Activated CD8-positive, alpha-beta memory T cell treated with anti-CD3 and anti-CD28 coated beads, Interleukin-2, amount 50 U/mL, for 1 hour (primary cell): ENCODE results near the gene APC2.

Experiments used
- DNase-seq: peaks from one replicate; pipeline ENCODE4 v3.0.0-alpha.2; 2020; ENCODE audit errors: extremely low read depth

APC2 gene, protein sequence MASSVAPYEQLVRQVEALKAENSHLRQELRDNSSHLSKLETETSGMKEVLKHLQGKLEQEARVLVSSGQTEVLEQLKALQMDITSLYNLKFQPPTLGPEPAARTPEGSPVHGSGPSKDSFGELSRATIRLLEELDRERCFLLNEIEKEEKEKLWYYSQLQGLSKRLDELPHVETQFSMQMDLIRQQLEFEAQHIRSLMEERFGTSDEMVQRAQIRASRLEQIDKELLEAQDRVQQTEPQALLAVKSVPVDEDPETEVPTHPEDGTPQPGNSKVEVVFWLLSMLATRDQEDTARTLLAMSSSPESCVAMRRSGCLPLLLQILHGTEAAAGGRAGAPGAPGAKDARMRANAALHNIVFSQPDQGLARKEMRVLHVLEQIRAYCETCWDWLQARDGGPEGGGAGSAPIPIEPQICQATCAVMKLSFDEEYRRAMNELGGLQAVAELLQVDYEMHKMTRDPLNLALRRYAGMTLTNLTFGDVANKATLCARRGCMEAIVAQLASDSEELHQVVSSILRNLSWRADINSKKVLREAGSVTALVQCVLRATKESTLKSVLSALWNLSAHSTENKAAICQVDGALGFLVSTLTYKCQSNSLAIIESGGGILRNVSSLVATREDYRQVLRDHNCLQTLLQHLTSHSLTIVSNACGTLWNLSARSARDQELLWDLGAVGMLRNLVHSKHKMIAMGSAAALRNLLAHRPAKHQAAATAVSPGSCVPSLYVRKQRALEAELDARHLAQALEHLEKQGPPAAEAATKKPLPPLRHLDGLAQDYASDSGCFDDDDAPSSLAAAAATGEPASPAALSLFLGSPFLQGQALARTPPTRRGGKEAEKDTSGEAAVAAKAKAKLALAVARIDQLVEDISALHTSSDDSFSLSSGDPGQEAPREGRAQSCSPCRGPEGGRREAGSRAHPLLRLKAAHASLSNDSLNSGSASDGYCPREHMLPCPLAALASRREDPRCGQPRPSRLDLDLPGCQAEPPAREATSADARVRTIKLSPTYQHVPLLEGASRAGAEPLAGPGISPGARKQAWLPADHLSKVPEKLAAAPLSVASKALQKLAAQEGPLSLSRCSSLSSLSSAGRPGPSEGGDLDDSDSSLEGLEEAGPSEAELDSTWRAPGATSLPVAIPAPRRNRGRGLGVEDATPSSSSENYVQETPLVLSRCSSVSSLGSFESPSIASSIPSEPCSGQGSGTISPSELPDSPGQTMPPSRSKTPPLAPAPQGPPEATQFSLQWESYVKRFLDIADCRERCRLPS (N-terminal part only)

DNA sequence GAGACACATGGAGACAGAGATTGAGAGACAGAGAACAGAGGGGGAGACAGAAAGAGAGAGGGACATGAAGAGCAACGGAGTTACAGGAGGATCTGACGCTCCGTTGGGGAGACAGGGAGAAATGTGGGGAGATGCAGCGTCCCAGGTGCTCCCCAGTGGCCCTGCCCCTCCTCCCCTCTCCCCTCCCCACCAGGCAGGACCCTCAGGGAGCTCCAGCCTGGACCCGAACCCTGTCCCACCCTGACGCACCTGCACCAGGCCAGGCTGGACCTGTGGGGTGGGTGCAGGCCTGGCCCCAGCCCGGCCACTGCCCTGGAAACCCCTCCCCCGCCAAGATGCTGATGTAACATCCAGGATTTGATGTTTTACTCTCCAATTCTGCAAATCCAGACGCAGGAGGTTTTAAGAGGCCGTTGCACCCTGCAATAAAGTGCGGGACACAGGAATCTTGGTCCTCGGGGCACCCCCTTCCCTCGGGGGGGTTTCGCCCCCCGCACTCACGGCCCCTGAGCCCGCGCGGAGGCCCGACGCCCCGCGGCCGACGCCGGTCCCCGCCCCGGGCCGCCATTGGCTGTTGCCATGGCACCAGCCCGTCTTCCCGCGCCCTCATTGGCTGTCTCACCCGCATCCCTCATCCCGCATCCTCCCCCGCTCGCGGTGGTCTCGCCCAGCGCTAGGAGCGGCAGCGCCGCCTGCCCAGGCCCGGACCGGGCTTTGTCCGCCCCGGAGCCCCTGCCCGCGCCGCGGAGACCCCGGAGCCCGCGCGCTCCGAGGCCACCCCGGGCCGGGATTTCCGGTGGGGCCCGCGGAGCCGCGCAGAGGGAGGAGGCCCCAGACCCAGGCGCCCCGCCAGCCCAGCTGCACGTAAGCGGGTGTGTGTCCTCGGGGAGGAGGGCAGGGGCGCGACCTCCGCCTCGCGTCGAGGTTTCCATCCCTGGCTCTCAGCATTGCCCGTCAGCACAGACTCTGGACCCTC, at the start of gene APC2:
TSS of gene APC2 (plus strand) at position 655 of the 976 bp plus-strand sequence. CDS start 2,881 bp downstream, outside the sequence.
- DNase-seq: no peak

DNA sequence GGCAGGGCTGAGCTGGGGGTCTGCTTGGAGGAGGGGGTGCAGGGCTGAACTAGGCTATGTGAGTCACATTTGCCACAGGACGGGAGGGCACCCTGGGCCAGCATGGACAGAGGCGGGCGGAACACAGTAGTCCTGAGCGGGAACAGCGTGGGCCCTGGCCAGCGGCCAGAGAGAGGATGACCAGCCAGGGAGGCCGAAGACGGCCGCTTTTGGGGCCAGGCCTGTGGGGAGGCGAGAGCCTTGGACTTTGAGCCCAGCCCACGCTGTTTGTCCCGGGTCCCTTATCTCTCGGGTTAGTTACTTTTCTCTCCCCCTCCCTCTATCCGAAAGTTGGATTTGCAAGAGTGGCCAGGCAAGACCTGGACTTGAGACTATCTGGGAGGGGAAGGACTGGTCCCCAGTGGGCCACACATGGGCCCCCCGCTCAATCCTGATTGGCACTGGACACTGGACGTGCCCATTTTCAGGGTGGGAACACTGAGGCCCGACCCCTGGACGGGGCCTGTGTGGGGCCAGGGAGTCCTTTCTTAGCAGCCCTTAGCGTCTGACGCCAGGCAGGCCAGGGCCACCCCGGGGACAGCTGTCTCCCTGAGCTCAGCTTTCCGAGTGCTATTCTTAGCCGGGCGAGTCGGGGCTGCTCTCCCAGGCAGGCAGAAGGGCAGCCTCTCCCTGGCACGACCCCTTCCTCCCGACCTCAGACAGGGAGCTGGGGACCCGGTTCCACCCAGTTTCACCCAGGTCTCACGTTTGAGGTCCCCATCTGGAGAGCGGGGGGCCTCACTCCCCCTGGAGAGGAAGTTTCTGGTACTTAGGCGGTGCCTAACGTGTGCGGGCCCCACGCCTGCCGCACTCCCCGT, 49.4 kb upstream of the APC2 start:
- no peak for DNase-seq

DNA sequence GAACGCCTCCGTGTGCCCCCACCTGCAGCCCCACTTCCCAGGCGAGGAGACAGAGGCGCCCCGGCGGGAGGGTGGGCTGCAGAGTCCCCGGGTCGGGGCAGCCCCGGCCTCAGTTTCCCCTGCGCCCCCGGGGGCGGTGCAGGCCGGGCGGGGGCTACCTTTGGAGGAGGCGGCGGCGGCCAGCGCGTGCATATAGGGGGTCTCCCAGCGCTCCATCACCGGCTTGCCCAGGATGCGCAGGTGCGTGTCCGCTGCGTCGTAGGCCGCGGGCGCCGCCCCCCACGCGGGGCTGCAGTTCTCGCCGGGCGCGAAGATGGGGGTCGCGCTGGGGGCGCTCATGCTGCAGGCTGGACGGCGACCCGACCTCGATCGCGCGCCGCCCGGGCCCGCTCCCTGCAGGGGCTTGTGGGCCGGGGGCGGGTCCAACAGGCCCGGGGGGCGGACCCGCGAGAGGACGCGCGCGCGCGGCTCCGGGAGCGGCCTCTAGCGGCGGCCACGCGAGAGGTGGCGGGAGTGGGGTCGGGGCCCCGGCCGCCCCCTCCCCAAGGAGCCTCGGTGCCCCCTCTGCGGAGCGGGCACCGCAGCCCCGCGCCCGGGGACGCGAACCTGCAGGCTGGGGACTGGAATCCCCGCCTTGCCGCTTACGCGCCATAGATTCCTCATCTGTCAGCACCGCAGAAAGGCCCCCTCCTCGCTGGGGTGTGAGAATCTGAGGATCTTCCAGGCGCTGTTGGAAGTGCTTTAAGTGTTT, 48.6 kb upstream of the APC2 start, which contains the start of gene GAMT:
TSS of gene GAMT (minus strand) at position 405 of the 751 bp plus-strand sequence. CDS start at position 339, 66 bp downstream.
- DNase-seq: no peak

DNA sequence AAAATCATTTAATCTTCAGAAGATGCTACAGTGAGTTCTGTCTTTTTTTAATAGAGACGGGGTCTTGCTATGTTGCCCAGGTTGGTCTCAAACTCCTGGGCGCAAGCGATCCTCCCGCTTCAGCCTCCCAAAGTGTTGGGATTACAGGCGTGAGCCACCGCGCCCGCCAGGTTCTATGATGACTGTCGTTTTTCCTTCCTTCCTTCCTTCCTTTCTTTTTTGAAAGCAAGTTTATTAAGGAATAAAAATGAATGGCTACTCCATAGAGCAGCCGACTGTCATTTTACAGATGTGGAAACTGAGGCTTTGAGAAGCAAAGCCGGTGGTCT, 48.1 kb upstream of the APC2 start:
- DNase-seq: no peak

DNA sequence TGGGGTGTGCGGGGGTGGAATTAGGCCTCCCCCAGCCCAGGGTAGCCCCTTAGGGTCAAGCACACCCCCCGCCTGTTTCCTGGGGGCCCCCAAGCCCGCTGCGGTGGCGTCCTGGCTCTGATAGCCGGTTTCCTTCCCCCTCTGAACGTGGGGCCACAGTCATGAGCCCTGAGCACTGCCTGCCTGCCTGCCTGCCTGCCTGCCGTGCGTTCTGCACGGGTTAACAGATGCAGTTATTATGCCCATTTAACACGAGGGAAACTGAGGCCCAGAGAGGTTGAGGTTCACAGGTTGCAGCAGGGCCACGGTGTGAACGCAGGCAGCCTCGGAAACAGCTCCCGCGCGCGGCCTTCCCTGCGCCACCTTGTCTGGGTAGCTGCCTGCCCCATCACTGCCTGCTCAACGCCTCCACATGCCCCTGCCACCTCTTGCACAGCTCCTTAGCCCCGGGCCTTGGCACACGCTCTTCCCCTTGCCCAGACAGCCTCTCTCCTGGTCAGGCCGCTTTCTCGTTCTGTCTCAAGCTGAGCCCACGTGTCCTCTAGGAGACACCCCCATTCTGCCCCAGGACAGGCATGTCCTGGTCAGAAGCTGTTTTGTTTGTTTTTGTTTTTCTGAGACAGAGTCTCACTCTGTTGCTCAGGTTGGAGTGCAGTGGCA, 47.4 kb upstream of the APC2 start:
- DNase-seq: no peak

DNA sequence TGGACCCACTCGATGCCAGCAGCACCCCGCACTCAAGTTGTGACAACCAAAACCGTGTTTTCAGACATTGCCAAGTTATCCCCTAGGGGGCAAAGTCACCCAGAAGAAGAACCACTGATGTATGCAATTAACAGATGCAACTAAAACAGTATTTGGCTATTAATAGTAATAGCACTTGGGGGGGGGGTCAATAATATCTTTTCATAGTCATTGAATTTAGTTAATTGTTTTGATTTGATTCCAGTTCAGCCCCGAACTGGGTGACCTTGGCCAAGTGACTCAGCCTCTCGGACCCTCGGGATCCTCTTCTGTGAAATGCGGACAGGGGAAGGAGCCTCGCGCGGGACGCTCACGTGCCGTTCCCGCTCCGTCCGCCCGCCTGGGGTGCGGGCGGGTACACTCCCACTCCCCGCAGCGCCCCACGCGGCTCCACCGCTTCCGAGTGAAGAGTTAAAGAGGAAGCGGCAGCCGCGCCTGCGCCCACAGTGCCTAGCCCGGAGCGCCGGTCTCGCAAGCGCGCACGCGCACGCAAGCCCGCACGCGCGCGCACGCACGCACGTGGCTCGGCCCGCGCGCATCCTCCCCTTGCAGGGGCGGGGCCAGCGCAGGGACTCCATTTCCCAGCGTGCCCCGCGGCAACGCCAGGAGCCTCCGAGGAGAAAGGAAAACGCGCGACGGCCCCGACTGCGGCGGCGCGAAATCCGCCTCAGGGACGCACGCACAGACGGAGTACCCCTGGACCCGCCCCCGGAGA, 43.0 kb upstream of the APC2 start:
- peak; percentile 92 for DNase-seq

DNA sequence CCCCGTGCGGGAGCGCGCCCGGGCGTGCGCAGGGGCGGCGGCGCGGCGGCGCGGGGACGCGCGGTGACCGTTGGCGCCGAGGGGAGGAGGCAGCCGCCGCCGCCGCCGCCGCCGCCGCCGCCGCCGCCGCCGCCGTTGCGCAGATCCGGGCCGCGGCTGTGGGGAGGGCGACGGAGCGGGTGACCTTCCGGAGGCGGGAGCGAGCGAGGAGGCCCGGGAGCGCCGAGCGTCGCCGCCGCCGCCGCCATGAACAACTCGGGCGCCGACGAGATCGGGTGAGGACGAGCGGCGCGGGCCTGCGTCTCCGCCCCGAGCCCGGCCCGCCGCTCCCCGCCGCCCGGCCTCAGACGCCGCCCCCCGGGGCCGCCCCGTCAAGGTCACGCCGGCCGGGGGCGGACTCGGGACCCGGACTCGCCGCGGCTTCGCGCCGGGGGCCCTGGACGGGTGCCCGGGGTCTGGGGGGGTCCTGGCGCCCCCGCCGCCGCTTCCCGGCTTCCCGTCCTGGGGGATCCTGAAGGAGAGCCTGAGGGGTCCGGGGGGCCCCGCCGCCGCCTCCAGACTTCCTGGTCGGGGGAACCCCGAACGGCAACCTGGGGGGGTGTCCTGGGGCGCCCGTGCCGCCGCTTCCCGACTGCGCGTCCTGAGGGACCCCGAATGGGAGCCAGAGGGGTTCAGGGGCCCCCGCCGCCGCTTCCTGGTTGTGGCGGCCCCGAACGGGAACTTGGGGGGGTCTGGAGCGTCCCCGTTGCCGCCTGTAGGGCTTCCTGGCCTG, 42.2 kb upstream of the APC2 start, which contains the start of gene DAZAP1:
TSS of gene DAZAP1 (plus strand) at position 59 of the 772 bp plus-strand sequence. CDS start at position 247, 188 bp downstream.
- DNase-seq: no peak

DNA sequence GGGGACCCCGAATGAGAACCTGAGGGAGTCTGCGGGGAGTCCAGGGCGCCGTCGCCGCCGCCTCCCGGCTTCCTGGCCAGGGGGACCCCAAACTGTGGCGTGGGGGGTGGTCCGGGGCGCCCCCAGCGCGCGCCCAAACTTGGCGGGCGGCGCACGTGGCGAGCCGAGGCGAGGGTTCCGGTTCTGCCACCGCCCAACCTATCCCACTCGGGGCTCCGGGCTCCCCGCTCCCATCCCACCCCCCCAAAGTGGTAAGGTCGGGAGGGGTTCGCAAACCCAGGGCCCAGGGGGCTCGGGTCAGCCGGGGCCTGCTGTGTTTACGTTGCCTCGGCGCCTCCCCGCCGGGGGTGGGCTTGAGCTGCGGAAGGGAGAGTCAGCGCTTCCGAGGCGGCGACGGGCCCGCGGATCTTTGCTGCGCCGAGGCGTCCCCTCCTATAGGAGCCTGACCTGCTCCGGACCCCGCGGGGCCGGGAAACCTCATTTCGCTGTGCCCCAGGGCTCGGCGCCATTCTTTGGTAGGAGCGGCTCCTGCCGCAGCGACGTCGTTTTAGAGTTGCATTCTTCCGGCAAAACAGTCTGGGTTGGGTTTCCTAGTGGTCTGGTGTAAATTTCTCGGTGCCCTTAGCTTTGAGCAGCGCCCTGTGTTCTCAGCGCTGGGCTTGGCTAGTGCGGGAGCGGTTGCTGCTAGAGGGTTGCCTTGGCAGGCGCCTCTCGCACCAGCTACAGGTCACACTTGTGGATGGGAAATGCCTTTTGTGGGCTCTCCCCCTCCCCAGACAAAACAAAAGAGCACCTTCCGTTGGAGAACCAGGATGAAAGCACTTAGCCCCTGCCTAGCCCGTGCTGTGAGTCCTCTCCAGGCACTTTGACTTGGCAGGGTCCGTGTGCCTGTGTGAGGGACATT, 41.4 kb upstream of the APC2 start:
- DNase-seq: no peak

DNA sequence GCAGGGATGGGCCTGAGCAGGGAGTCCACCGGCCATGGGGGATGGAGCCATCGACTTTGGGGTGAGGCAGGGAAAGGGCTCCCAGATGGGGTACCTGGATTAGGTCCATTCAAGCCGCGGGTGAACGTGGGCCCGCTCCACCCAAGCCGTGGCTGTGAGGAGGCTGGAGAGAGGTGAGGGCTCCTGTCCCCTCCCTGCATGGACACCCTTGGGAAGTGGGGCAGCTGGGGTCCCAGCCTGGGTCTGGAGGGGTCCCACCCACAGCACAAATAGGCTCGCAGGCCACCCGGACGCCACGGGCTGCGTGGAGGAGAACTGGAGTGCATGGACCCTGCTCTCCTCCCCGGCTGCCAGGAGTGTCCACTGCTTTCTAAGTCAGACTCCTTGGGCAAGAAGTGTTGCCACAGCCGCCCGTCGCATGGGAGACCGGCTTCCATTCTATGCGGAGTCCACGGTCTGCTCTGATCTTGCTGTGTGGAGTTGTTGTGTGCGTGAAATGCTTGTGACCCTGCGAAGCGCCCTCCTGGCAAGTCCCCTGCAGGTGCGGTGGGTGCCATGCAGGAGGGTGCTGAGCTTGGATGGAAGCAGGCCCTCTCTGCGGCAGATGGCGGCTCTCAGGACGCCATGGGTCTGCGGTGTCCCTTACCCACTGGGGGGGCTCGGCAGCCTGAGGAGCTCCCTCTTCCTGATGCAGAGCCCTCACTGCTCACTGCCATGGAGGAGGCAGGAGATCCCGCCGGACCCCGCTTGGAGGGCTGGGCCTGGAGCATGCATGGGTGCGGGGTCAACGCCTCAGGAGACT, 40.5 kb upstream of the APC2 start:
- no peak for DNase-seq

DNA sequence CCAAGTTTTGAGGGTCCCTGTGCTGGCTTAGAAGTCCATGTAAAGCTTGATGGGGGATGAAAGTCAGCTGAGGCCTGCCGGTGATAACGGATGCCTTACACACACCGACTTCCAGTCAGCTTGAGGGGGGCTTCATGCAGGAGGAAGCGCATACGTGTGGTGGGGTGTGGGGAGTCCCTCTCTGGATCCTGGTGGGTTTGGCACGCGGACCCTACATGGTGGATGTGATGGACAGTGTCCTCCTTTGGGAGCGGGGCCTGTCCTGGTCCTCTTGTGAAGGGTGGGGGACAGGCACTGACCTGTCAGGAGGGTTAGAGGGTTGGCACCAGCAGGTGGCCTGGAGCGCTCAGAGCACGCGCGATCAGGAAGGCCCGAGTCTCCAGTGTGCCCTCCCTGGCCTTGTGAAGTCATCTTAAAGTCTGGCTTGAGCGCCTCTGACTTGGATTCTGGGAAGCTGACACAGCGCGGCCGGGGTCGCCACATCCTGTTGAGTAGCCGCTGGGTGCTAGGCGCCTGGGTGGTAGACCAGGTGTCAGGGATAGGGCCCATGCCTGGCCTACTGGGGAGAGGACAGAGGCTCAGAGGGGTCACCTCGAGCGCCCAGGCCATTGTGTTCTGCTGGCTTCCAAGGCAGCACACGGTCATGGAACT, 39.7 kb upstream of the APC2 start:
- DNase-seq: no peak

DNA sequence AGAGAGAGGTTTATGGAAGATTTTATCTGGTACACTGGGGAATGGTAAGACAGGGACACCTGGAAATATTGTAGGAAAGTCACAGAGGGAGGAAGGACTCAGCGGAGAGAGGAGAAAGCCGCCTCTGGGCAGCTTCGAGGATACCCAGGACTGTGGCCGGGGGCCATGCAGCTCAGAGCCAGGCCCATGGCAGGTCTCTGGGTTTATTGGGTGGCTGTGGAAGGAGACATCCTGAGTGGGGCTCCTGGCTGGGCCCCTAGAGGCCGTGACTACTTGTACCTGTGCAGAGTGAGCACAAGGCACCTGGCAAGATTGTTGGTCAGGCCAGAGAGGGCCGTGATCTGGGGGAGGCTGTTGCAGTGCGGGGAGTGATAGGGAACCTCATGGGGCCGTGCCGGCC, 39.1 kb upstream of the APC2 start:
- no peak for DNase-seq

DNA sequence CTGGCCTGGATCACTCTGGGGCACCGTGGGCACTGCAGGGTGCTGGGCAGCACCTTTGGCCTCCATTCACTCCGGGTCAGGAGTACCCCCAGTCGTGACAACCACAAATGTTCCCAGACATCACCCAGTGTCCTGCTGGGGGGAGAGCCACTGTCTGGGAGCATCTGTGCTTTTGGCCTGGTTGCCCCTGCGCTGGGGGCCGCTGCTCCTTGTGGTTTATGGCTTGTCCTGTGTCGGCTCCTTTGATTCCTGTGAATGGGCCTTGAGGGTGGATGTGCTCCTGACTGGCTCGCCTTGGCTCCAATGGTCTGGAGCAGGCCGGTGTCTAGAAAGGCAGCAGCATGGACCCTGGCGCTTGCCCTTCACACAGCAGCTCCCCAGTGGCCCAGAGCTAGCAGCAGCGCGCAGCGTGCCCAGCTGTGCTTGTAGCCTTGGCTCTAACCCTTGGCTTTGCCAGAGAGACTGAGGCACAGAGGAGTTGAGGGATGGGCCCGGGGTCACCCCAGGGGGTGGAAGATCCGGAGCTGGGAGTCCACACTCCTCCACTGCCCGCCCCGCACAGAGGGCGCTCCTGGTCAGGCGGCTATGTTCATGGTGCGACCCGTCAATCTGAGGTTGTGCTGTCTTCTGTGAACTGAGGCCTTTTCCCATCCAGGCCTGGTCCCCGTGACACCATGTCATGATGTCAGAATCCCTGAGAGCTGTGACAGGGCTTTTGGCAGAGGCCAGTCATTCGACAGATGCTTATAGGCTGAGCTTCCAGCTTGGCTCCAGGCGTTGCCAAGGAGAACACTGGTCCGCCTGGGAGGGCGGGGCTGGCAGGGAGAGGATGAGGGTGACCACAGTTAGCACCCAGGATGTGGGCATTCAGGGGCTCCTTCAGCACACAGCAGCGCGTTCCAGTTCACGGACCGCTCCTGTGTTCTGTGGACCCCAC, 38.4 kb upstream of the APC2 start:
- no peak for DNase-seq

DNA sequence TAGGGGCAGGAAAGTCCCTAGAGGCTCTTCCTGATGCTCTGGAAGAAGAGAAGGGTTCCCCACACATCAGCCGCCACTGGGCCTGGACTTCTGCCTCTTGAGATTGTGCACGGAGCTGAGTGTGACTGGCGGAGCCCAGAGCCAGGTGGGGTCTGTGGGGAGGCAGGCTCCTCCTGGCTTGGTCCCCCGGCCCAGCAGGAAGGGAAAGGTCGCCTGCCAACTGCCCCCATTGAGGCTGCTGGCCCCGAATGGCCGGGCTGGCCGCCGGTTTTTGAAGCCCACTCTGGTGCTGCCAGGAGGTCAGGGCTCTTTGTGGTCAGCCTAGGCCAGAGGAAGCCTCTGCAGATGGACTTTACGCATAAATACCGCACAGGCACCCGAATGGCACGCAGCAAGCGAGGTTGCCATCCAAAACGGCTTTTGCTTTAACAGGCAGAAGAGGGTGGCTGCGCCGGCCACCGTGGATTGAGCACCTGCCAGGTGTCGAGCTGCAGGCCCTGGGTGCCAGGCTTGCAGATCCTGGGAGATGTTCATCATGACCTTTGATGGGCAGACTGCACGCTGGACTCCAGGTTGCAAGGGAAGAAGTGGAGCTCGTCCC, 37.5 kb upstream of the APC2 start:
- DNase-seq: no peak
